Stimulated activated effector memory CD8-positive, alpha-beta T cell treated with anti-CD3 and anti-CD28 coated beads, Interleukin-12 subunit alpha, Interleukin-12 subunit beta, amount 100 ng/mL, for 72 hours (primary cell): ENCODE results near the gene AP3S1.
"Not testable (repeated sequence)": the region's sequence is repeated elsewhere in the genome, so short reads cannot be mapped to it uniquely, and the experiment has no call there.

Experiments used
- ATAC-seq: fragments of 150-1000 bp; cut with Tn5 transposase; 2 replicates; pipeline ENCODE4 v1.10.0; 2021
- DNase-seq, 2 donors: peaks; one replicate each; pipeline ENCODE4 v3.0.0; 2021 to 2022; ENCODE audit warnings: low spot score in 2 of 2
- H3K27ac Mint-ChIP-seq: one replicate; pipeline ENCODE4 v1.8.0; 2022; ENCODE audit warnings: mild to moderate bottlenecking, mixed read lengths
- H3K36me3 Mint-ChIP-seq: one replicate; pipeline ENCODE4 v1.8.0; 2022; ENCODE audit warnings: mild to moderate bottlenecking, mixed read lengths
- H3K4me1 Mint-ChIP-seq: one replicate; pipeline ENCODE4 v1.8.0; 2022; ENCODE audit warnings: mixed read lengths
- H3K4me3 Mint-ChIP-seq: one replicate; pipeline ENCODE4 v1.8.0; 2022; ENCODE audit warnings: mild to moderate bottlenecking, mixed read lengths
- H3K9me3 Mint-ChIP-seq: one replicate; pipeline ENCODE4 v1.8.0; 2022; ENCODE audit warnings: mixed read lengths

AP3S1 gene

GRCh38 chr5:115877342-115877741, 35.6 kb downstream of the AP3S1 start:
- not testable (repeated sequence) for H3K27ac Mint-ChIP-seq, DNase-seq, H3K9me3 Mint-ChIP-seq, H3K4me3 Mint-ChIP-seq, ATAC-seq
- peaks cover 27% of the 10 kb centered on the region for H3K36me3 Mint-ChIP-seq
- peaks cover 25% of the 10 kb centered on the region for H3K4me1 Mint-ChIP-seq

GRCh38 chr5:115882434-115882833, 40.7 kb downstream of the AP3S1 start:
- Mint-ChIP-seq H3K4me1 (peaks cover 16% of the 10 kb centered on the region), H3K36me3 (peaks cover 21% of the 10 kb centered on the region)
- not testable (repeated sequence) for H3K27ac Mint-ChIP-seq, DNase-seq, ATAC-seq, H3K9me3 Mint-ChIP-seq, H3K4me3 Mint-ChIP-seq

- Mint-ChIP-seq H3K4me3 (no peak overlapping the region), H3K4me1 (peaks cover 10% of the 10 kb centered on the region), H3K27ac (no peak overlapping the region), H3K36me3 (peaks cover 14% of the 10 kb centered on the region), H3K9me3 (no peaks in the 10 kb centered on the region)
- no peak for ATAC-seq
- no peak for DNase-seq
Measured at GRCh38 chr5:115884704-115885103, 43.0 kb downstream of the AP3S1 start.

- H3K27ac Mint-ChIP-seq, H3K4me3 Mint-ChIP-seq, H3K4me1 Mint-ChIP-seq, ATAC-seq, DNase-seq, H3K9me3 Mint-ChIP-seq, H3K36me3 Mint-ChIP-seq: not testable (repeated sequence)
Measured at GRCh38 chr5:115885208-115885607, 43.5 kb downstream of the AP3S1 start.

GRCh38 chr5:115888027-115888426, 46.3 kb downstream of the AP3S1 start:
- no peak overlapping the region for H3K27ac Mint-ChIP-seq
- H3K9me3 Mint-ChIP-seq = no peaks in the 10 kb centered on the region
- H3K4me1 Mint-ChIP-seq = no peaks in the 10 kb centered on the region
- peaks cover 9% of the 10 kb centered on the region for H3K36me3 Mint-ChIP-seq
- H3K4me3 Mint-ChIP-seq = no peak overlapping the region
- DNase-seq (no peak), ATAC-seq (no peak)

GRCh38 chr5:115892021-115892420, 50.3 kb downstream of the AP3S1 start:
- Mint-ChIP-seq H3K4me1 (no peaks in the 10 kb centered on the region), H3K4me3 (no peak overlapping the region), H3K36me3 (peaks cover 13% of the 10 kb centered on the region), H3K27ac (no peak overlapping the region), H3K9me3 (no peaks in the 10 kb centered on the region)
- DNase-seq = no peak
- ATAC-seq = no peak

GRCh38 chr5:115894342-115894741, 52.6 kb downstream of the AP3S1 start:
- H3K4me1 Mint-ChIP-seq = no peaks in the 10 kb centered on the region
- H3K36me3 Mint-ChIP-seq = peaks cover 21% of the 10 kb centered on the region
- DNase-seq = no peak
- ATAC-seq = no peak
- no peak overlapping the region for H3K27ac Mint-ChIP-seq
- no peaks in the 10 kb centered on the region for H3K9me3 Mint-ChIP-seq
- H3K4me3 Mint-ChIP-seq = no peak overlapping the region

GRCh38 chr5:115895821-115896220, 54.1 kb downstream of the AP3S1 start:
- H3K36me3 Mint-ChIP-seq = peaks cover 21% of the 10 kb centered on the region
- H3K9me3 Mint-ChIP-seq = no peaks in the 10 kb centered on the region
- H3K4me3 Mint-ChIP-seq = no peak overlapping the region
- ATAC-seq (no peak), DNase-seq (no peak)
- no peak overlapping the region for H3K27ac Mint-ChIP-seq
- H3K4me1 Mint-ChIP-seq = no peaks in the 10 kb centered on the region

- Mint-ChIP-seq H3K27ac (no peak overlapping the region), H3K4me1 (no peaks in the 10 kb centered on the region), H3K9me3 (no peaks in the 10 kb centered on the region), H3K36me3 (peaks cover 21% of the 10 kb centered on the region), H3K4me3 (no peak overlapping the region)
- ATAC-seq (no peak), DNase-seq (no peak)
Measured at GRCh38 chr5:115898656-115899055, 56.9 kb downstream of the AP3S1 start.

GRCh38 chr5:115907177-115907576, 65.4 kb downstream of the AP3S1 start:
- Mint-ChIP-seq H3K4me3 (no peak overlapping the region), H3K36me3 (no peaks in the 10 kb centered on the region), H3K4me1 (no peaks in the 10 kb centered on the region), H3K9me3 (no peaks in the 10 kb centered on the region), H3K27ac (no peak overlapping the region)
- DNase-seq = no peak
- ATAC-seq = no peak

- not testable (repeated sequence) for DNase-seq, H3K27ac Mint-ChIP-seq, ATAC-seq, H3K4me1 Mint-ChIP-seq, H3K9me3 Mint-ChIP-seq, H3K4me3 Mint-ChIP-seq
- H3K36me3 Mint-ChIP-seq = peaks cover 13% of the 10 kb centered on the region
Measured at GRCh38 chr5:115913623-115914400, 72.1 kb downstream of the AP3S1 start.

- DNase-seq = no peak
- Mint-ChIP-seq H3K4me1 (no peaks in the 10 kb centered on the region), H3K27ac (no peak overlapping the region), H3K36me3 (no peaks in the 10 kb centered on the region), H3K4me3 (no peak overlapping the region), H3K9me3 (no peaks in the 10 kb centered on the region)
- no peak for ATAC-seq
Measured at GRCh38 chr5:115920171-115920725, 78.5 kb downstream of the AP3S1 start.

- not testable (repeated sequence) for H3K27ac Mint-ChIP-seq, H3K36me3 Mint-ChIP-seq, H3K4me3 Mint-ChIP-seq, H3K4me1 Mint-ChIP-seq, H3K9me3 Mint-ChIP-seq, ATAC-seq, DNase-seq
Measured at GRCh38 chr5:115928578-115929407, 87.1 kb downstream of the AP3S1 start.

GRCh38 chr5:115930171-115930570, 88.4 kb downstream of the AP3S1 start:
- not testable (repeated sequence) for H3K9me3 Mint-ChIP-seq, H3K27ac Mint-ChIP-seq, H3K4me3 Mint-ChIP-seq, DNase-seq, H3K36me3 Mint-ChIP-seq, ATAC-seq, H3K4me1 Mint-ChIP-seq

- Mint-ChIP-seq H3K36me3 (no peaks in the 10 kb centered on the region), H3K4me1 (no peaks in the 10 kb centered on the region), H3K27ac (no peak overlapping the region), H3K4me3 (no peak overlapping the region), H3K9me3 (no peaks in the 10 kb centered on the region)
- ATAC-seq (no peak), DNase-seq (no peak)
Measured at GRCh38 chr5:115930630-115931337, 89.0 kb downstream of the AP3S1 start.
